ENCODE measurements around the gene UTS2B.

UTS2B gene

DNA sequence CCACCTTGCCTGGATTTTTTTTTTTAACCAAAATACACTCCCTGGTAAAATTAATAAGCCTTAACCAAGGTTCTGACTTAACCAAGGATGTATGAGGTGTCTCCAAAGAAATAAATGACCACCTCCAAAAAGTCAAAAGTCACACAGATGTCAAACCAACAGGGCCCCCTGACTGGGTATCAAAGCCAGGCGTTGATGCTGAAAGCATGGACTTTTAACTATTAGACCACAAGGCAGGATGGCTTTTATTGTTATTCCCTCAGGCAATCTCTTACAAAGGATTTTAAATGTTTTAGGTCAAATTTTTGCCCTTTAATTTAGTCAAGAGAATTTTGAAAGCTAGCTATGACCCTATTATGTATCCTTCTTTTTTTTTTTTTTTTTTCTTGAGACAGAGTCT lies 70.8 kb downstream of the UTS2B start:
- Histone ChIP-seq H2BK5ac (ENCODE audit: low read depth, low read length, poor library complexity) (no peak overlapping the region), H2AFZ (ENCODE audit: insufficient read depth, low read length, poor library complexity) (no peak overlapping the region), H3K9me3 (ENCODE audit: insufficient read depth, low read depth, low read length) (no peaks in the 10 kb centered on the region), H3K18ac (ENCODE audit: low read length) (no peak overlapping the region), H2BK120ac (ENCODE audit: insufficient read depth, low read length, poor library complexity) (no peak overlapping the region), H3K9ac (ENCODE audit: low read length) (no peak overlapping the region), H3K4ac (ENCODE audit: low read depth, low read length) (no peak overlapping the region), H4K91ac (ENCODE audit: low read depth, low read length) (no peak overlapping the region), H2AK5ac (ENCODE audit: low read length) (no peak overlapping the region), H3K79me2 (ENCODE audit: control insufficient read depth, insufficient read depth, low read length, poor library complexity) (no peaks in the 10 kb centered on the region), H3K27me3 (ENCODE audit: insufficient read depth, low read length) (no peaks in the 10 kb centered on the region), H3K27ac (ENCODE audit: low read depth, low read length) (peak overlapping the region; percentile 42), H3K23ac (ENCODE audit: low read length) (no peak overlapping the region), H3K79me1 (ENCODE audit: low read length) (peaks cover 7% of the 10 kb centered on the region), H4K8ac (ENCODE audit: low read depth, low read length) (no peak overlapping the region), H3K4me2 (ENCODE audit: low read length) (no peak overlapping the region), H3K14ac (ENCODE audit: low read length) (no peak overlapping the region), H4K12ac (ENCODE audit: low read depth, low read length) (no peak overlapping the region), H2BK12ac (ENCODE audit: low read length) (no peak overlapping the region), H3K4me3 (ENCODE audit: low read depth, low read length) (no peak overlapping the region), H3K4me1 (ENCODE audit: control insufficient read depth in 1 of 2, insufficient read depth in 2 of 2, low read length in 2 of 2) (peaks cover 3 to 6% of the 10 kb centered on the region in 2 experiments), H3K36me3 (ENCODE audit: control insufficient read depth in 1 of 2, insufficient read depth in 2 of 2, low read length in 2 of 2) (no peaks in the 10 kb centered on the region)
- WGBS (ENCODE audit: extremely low coverage, insufficient coverage, insufficient read length), result no CpG with 5 or more reads among the region's 1 CpG
- DNase-seq, result no peak

DNA sequence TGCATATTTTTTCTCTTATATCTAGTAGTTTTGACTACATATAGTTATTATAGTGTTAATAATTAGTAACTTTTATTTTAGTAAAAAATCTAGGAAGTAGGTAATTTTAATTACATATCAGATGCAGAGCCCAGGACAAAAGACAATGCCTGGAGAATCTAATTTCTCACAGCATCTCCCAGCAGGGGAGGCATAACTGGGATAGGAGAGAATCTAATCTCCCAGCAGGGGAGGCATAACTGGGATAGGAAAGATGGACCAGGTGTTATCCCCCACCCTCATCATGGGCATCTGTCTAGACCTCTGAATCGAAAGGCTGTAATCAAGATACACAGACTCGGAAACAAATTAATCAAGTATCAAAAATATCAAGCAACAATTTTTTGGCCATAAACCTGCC lies 73.0 kb downstream of the UTS2B start:
- no peak overlapping the region for H2AFZ ChIP-seq (ENCODE audit: insufficient read depth, low read length, poor library complexity)
- H3K9me3 ChIP-seq (ENCODE audit: insufficient read depth, low read depth, low read length), result no peaks in the 10 kb centered on the region
- H3K79me1 ChIP-seq (ENCODE audit: low read length), result peaks cover 7% of the 10 kb centered on the region
- H3K4me3 ChIP-seq (ENCODE audit: low read depth, low read length), result no peak overlapping the region
- no peak overlapping the region for H4K12ac ChIP-seq (ENCODE audit: low read depth, low read length)
- H3K4ac ChIP-seq (ENCODE audit: low read depth, low read length), result no peak overlapping the region
- H3K9ac ChIP-seq (ENCODE audit: low read length), result no peak overlapping the region
- no peaks in the 10 kb centered on the region for H3K79me2 ChIP-seq (ENCODE audit: control insufficient read depth, insufficient read depth, low read length, poor library complexity)
- WGBS (ENCODE audit: extremely low coverage, insufficient coverage, insufficient read length), result no CpG with 5 or more reads among the region's 2 CpGs
- no peak overlapping the region for H2AK5ac ChIP-seq (ENCODE audit: low read length)
- H3K36me3 ChIP-seq (ENCODE audit: control insufficient read depth in 1 of 2, insufficient read depth in 2 of 2, low read length in 2 of 2), result no peaks in the 10 kb centered on the region
- H3K23ac ChIP-seq (ENCODE audit: low read length), result no peak overlapping the region
- H4K8ac ChIP-seq (ENCODE audit: low read depth, low read length), result no peak overlapping the region
- no peaks in the 10 kb centered on the region for H3K27me3 ChIP-seq (ENCODE audit: insufficient read depth, low read length)
- no peak overlapping the region for H2BK120ac ChIP-seq (ENCODE audit: insufficient read depth, low read length, poor library complexity)
- H3K4me1 ChIP-seq (ENCODE audit: control insufficient read depth in 1 of 2, insufficient read depth in 2 of 2, low read length in 2 of 2), result peaks cover 3 to 6% of the 10 kb centered on the region in 2 experiments
- H4K91ac ChIP-seq (ENCODE audit: low read depth, low read length), result no peak overlapping the region
- H2BK5ac ChIP-seq (ENCODE audit: low read depth, low read length, poor library complexity), result no peak overlapping the region
- DNase-seq, result no peak
- no peak overlapping the region for H3K27ac ChIP-seq (ENCODE audit: low read depth, low read length)
- H3K4me2 ChIP-seq (ENCODE audit: low read length), result no peak overlapping the region
- H3K14ac ChIP-seq (ENCODE audit: low read length), result no peak overlapping the region
- no peak overlapping the region for H3K18ac ChIP-seq (ENCODE audit: low read length)
- no peak overlapping the region for H2BK12ac ChIP-seq (ENCODE audit: low read length)

DNA sequence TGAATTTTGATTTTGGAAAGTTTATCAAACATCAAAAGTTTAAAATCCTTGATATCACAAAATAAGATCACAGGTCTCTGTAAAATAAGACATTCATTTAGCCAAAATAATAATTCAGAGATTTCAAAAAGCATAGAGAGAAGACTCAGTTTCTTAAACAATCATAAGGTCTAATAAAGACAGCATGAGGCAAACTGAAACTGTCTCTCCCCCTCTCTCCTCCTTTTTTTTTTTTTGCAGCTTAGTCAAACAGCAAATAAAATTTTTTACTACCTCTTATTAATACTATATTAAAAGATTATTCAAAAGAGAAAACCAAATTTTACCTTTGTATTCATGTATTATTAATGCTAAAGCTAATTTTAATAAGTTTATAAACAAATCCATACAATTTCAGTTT lies 73.9 kb downstream of the UTS2B start:
- no peak overlapping the region for H3K27ac ChIP-seq (ENCODE audit: low read depth, low read length)
- no peak overlapping the region for H3K14ac ChIP-seq (ENCODE audit: low read length)
- H4K12ac ChIP-seq (ENCODE audit: low read depth, low read length), result no peak overlapping the region
- no peaks in the 10 kb centered on the region for H3K27me3 ChIP-seq (ENCODE audit: insufficient read depth, low read length)
- H2BK5ac ChIP-seq (ENCODE audit: low read depth, low read length, poor library complexity), result no peak overlapping the region
- peaks cover 3 to 6% of the 10 kb centered on the region in 2 experiments for H3K4me1 ChIP-seq (ENCODE audit: control insufficient read depth in 1 of 2, insufficient read depth in 2 of 2, low read length in 2 of 2)
- H3K18ac ChIP-seq (ENCODE audit: low read length), result no peak overlapping the region
- H3K79me2 ChIP-seq (ENCODE audit: control insufficient read depth, insufficient read depth, low read length, poor library complexity), result no peaks in the 10 kb centered on the region
- no peak overlapping the region for H2BK120ac ChIP-seq (ENCODE audit: insufficient read depth, low read length, poor library complexity)
- no peak overlapping the region for H3K4me2 ChIP-seq (ENCODE audit: low read length)
- no peak overlapping the region for H2AK5ac ChIP-seq (ENCODE audit: low read length)
- H2BK12ac ChIP-seq (ENCODE audit: low read length), result no peak overlapping the region
- H4K91ac ChIP-seq (ENCODE audit: low read depth, low read length), result no peak overlapping the region
- no peak overlapping the region for H3K4ac ChIP-seq (ENCODE audit: low read depth, low read length)
- H3K79me1 ChIP-seq (ENCODE audit: low read length), result peaks cover 7% of the 10 kb centered on the region
- H3K4me3 ChIP-seq (ENCODE audit: low read depth, low read length), result no peak overlapping the region
- H4K8ac ChIP-seq (ENCODE audit: low read depth, low read length), result no peak overlapping the region
- H3K36me3 ChIP-seq (ENCODE audit: control insufficient read depth in 1 of 2, insufficient read depth in 2 of 2, low read length in 2 of 2), result no peaks in the 10 kb centered on the region
- no peaks in the 10 kb centered on the region for H3K9me3 ChIP-seq (ENCODE audit: insufficient read depth, low read depth, low read length)
- H3K9ac ChIP-seq (ENCODE audit: low read length), result no peak overlapping the region
- no peak overlapping the region for H3K23ac ChIP-seq (ENCODE audit: low read length)
- no peak for DNase-seq
- H2AFZ ChIP-seq (ENCODE audit: insufficient read depth, low read length, poor library complexity), result no peak overlapping the region

DNA sequence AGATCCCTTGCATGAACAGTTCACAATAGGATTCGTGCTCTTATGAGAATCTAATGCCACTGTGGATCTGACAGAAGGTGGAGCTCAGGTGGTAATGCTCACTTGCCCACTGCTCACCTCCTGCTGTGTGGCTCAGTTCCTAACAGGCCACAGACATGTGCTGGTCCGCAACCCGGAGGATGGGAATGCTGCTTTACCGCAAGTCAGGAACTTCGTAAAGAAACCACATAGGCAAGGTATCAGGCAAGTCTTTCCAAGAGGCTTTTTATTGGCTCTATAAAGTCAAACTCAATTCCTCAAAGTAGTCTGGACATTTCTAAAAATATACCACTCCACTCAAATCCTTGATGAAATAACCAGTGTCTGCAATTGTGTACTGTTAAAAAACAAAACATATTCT lies 75.2 kb downstream of the UTS2B start:
- H3K4me3 ChIP-seq (ENCODE audit: low read depth, low read length), result no peak overlapping the region
- peaks cover 4% of the 10 kb centered on the region for H3K79me1 ChIP-seq (ENCODE audit: low read length)

More for the DNA sequence above, 75.2 kb downstream of the UTS2B start:
- H2BK5ac ChIP-seq (ENCODE audit: low read depth, low read length, poor library complexity), result no peak overlapping the region
- H3K9ac ChIP-seq (ENCODE audit: low read length), result no peak overlapping the region
- no peak overlapping the region for H4K91ac ChIP-seq (ENCODE audit: low read depth, low read length)
- H3K18ac ChIP-seq (ENCODE audit: low read length), result no peak overlapping the region
- H4K12ac ChIP-seq (ENCODE audit: low read depth, low read length), result no peak overlapping the region
- H3K79me2 ChIP-seq (ENCODE audit: control insufficient read depth, insufficient read depth, low read length, poor library complexity), result no peaks in the 10 kb centered on the region
- DNase-seq, result no peak
- H3K27me3 ChIP-seq (ENCODE audit: insufficient read depth, low read length), result no peaks in the 10 kb centered on the region
- H3K4me1 ChIP-seq (ENCODE audit: control insufficient read depth in 1 of 2, insufficient read depth in 2 of 2, low read length in 2 of 2), result peaks cover 3 to 4% of the 10 kb centered on the region in 2 experiments
- H2BK120ac ChIP-seq (ENCODE audit: insufficient read depth, low read length, poor library complexity), result no peak overlapping the region
- H2AK5ac ChIP-seq (ENCODE audit: low read length), result no peak overlapping the region
- H4K8ac ChIP-seq (ENCODE audit: low read depth, low read length), result no peak overlapping the region
- no peak overlapping the region for H2BK12ac ChIP-seq (ENCODE audit: low read length)
- no peaks in the 10 kb centered on the region for H3K36me3 ChIP-seq (ENCODE audit: control insufficient read depth in 1 of 2, insufficient read depth in 2 of 2, low read length in 2 of 2)
- H3K14ac ChIP-seq (ENCODE audit: low read length), result no peak overlapping the region
- H3K23ac ChIP-seq (ENCODE audit: low read length), result no peak overlapping the region
- no peak overlapping the region for H2AFZ ChIP-seq (ENCODE audit: insufficient read depth, low read length, poor library complexity)
- no peak overlapping the region for H3K4ac ChIP-seq (ENCODE audit: low read depth, low read length)
- H3K27ac ChIP-seq (ENCODE audit: low read depth, low read length), result no peak overlapping the region
- no CpG with 5 or more reads among the region's 5 CpGs for WGBS (ENCODE audit: extremely low coverage, insufficient coverage, insufficient read length)
- H3K9me3 ChIP-seq (ENCODE audit: insufficient read depth, low read depth, low read length), result no peaks in the 10 kb centered on the region
- no peak overlapping the region for H3K4me2 ChIP-seq (ENCODE audit: low read length)
